ENCODE measurements around the gene NUP93. TPM values are rescaled to one million over a fixed set of nuclear protein-coding genes. Genes with fewer than 3 reads are reported as not detected.

The NUP93 gene
- total RNA-seq, 1 experiment from 2014 or later, result 165 TPM

GRCh38 chr16:56859636-56860035, 129.7 kb downstream of the NUP93 start:
- no peaks in the 10 kb centered on the region for H3K23me2 ChIP-seq (ENCODE audit: insufficient read length, low read depth, low read length, poor library complexity, severe bottlenecking)
- H3K79me1 ChIP-seq (ENCODE audit: insufficient read depth, low read depth, low read length, poor library complexity, severe bottlenecking), result no peaks in the 10 kb centered on the region
- H3K9me3 ChIP-seq (ENCODE audit: control insufficient read depth, low read depth, low read length), result no peaks in the 10 kb centered on the region
- Mint-ChIP-seq H3K4me1 (peaks cover 14 to 17% of the 10 kb centered on the region in 2 experiments), H3K9me3 (no peaks in the 10 kb centered on the region; a peak in 1 of 5 replicates), H3K4me3 (no peak overlapping the region), H3K27me3 (ENCODE audit: low read depth) (no peaks in the 10 kb centered on the region; the same call in 1 of the 2 replicates), H3K36me3 (ENCODE audit: insufficient read depth in 1 of 3, low read depth in 3 of 3) (no peaks in the 10 kb centered on the region), H3K27ac (peak overlapping the region in 1 of 3 experiments; percentile 72; a peak in 1 of 7 replicates)
- no peak overlapping the region for H3K4ac ChIP-seq (ENCODE audit: low read depth, low read length)
- H3K27me3 ChIP-seq (ENCODE audit: insufficient read depth, low read length), result no peaks in the 10 kb centered on the region
- no peak overlapping the region for H4K5ac ChIP-seq (ENCODE audit: insufficient read length, low read depth, low read length)
- H3K56ac ChIP-seq (ENCODE audit: insufficient read length, low read depth, low read length), result no peak overlapping the region
- H2AFZ ChIP-seq (ENCODE audit: low read length), result no peak overlapping the region
- no peaks in the 10 kb centered on the region for H4K20me1 ChIP-seq (ENCODE audit: control insufficient read depth, insufficient read depth, insufficient read length)
- DNase-seq, result no peak
- H3K27ac ChIP-seq (ENCODE audit: insufficient read length, low read depth, low read length), result no peak overlapping the region
- no peak overlapping the region for H3K4me2 ChIP-seq (ENCODE audit: insufficient read depth, insufficient read length, low read length)
- H2BK15ac ChIP-seq (ENCODE audit: low read depth, low read length), result no peak overlapping the region
- H3K9ac ChIP-seq (ENCODE audit: extremely low read depth, insufficient read length, low read length), result no peak overlapping the region
- no peaks in the 10 kb centered on the region for H3K79me2 ChIP-seq (ENCODE audit: insufficient read depth, low read length)
- no peak overlapping the region for H2BK12ac ChIP-seq (ENCODE audit: insufficient read length, low read depth, low read length)
- H3K14ac ChIP-seq (ENCODE audit: insufficient read depth, low read length), result no peak overlapping the region
- no peak overlapping the region for H3T11ph ChIP-seq (ENCODE audit: low read length)
- H2AK5ac ChIP-seq (ENCODE audit: insufficient read length, low read length), result no peak overlapping the region
- no peak for TF ChIP-seq CTCF (conservative IDR thresholded peaks at IDR 0.05)
- H2BK120ac ChIP-seq (ENCODE audit: low read depth, low read length, poor library complexity, severe bottlenecking), result no peak overlapping the region
- no peak overlapping the region for H3K23ac ChIP-seq (ENCODE audit: insufficient read length, low read depth, low read length)
- no peak overlapping the region for H3K18ac ChIP-seq (ENCODE audit: insufficient read length, low read depth, low read length)
- H2BK5ac ChIP-seq (ENCODE audit: insufficient read length, low read length), result no peak overlapping the region
- no peaks in the 10 kb centered on the region for H3K4me1 ChIP-seq (ENCODE audit: insufficient read depth, low read length)
- H4K91ac ChIP-seq (ENCODE audit: insufficient read length, low read depth, low read length), result no peak overlapping the region
- H2BK20ac ChIP-seq (ENCODE audit: low read depth, low read length, poor library complexity, severe bottlenecking), result no peak overlapping the region
- H4K8ac ChIP-seq (replicated peaks; ENCODE audit: insufficient read length, low read depth, low read length), result no peak overlapping the region
- WGBS (ENCODE audit: extremely low coverage, insufficient read length, low lambda C conversion rate), result no CpG with 5 or more reads among the region's 2 CpGs

All from H9 (cell line).